K562 (cell line): ENCODE data around the gene MBOAT2. TPM values are rescaled to one million over a fixed set of nuclear protein-coding genes. Genes with fewer than 3 reads are reported as not detected.
A peak's percentile ranks its signal among the peaks of the same experiment; 100 is the strongest.

Experiments used
- ATAC-seq: fragments of 200-7000 bp; cut with Tn5 transposase; 3 replicates; pipeline ENCODE4 v1.9.1; 2020; ENCODE audit warnings: moderate library complexity
- BruUV-seq: library from RNA; stranded (reverse); fragments of 400-500 nt; replicated peaks from 2 replicates; lab custom pipeline; 2021; lab: Mats Ljungman, UMichigan
- CTCF ChIA-PET: fragments of 300-600 bp; formaldehyde crosslinking; extraction: SDS; loops from one replicate; lab custom pipeline; 2021; ENCODE audit warnings: low intra/inter-chr PET ratio; lab: Yijun Ruan, JAX
- POLR2A ChIA-PET: fragments of 300-600, 350-650 bp; sonication (Branson Sonifier 250); formaldehyde crosslinking; extraction: SDS; loops from one replicate; lab custom pipeline; 2021; ENCODE audit warnings: antibody characterized with exemption, inconsistent platforms; lab: Yijun Ruan, JAX
- DNase-seq, 4 experiments: peaks; one replicate each; pipeline versions ENCODE4 v3.0.0 to v3.0.0-alpha.2; 2011 to 2018; ENCODE audit warnings: low spot score in 3 of 4, mixed read lengths in 3 of 4; ENCODE audit errors: extremely low read depth in 1 of 4
- FAIRE-seq: peaks from 2 replicates; lab custom pipeline; 2011; peaks lifted over from hg19 to GRCh38; lab: Jason Lieb, UNC
- H2AFZ ChIP-seq: 2 replicates; pipeline ENCODE4 v1.6.0; 2011; ENCODE audit warnings: low read depth, low read length, control low read depth, inconsistent platforms
- H3K27ac ChIP-seq: fragments of 200-600 bp; 3 replicates; pipeline ENCODE4 v1.8.0; 2011; ENCODE audit warnings: low read depth, mild to moderate bottlenecking, control low read depth, inconsistent platforms, low read length, moderate library complexity, mixed read lengths; ENCODE audit errors: extremely low read depth
- H3K27me3 ChIP-seq, 2 experiments: fragments of 300-600 bp in 1 of 2; 2 replicates in 1 of 2; 3 replicates in 1 of 2; pipeline versions ENCODE4 v1.6.0 to v1.8.0; 2011; ENCODE audit warnings: inconsistent platforms in 2 of 2, low read length in 2 of 2, mild to moderate bottlenecking in 1 of 2, mixed read lengths in 1 of 2, moderate library complexity in 1 of 2; ENCODE audit not compliant: control insufficient read depth in 2 of 2, insufficient read depth in 2 of 2
- H3K36me3 ChIP-seq: fragments of 300-600 bp; 3 replicates; pipeline ENCODE4 v1.8.0; 2011; ENCODE audit warnings: mild to moderate bottlenecking, low read length, inconsistent platforms; ENCODE audit not compliant: control insufficient read depth, insufficient read depth
- H3K4me1 ChIP-seq, 2 experiments: fragments of 200-600 bp in 1 of 2; replicated peaks in 1 of 2; 2 replicates in 1 of 2; 3 replicates in 1 of 2; pipeline versions ENCODE4 v1.5.1 to v1.8.0; 2011; ENCODE audit warnings: inconsistent platforms in 2 of 2, low read length in 2 of 2, mild to moderate bottlenecking in 1 of 2, mixed read lengths in 1 of 2, moderate library complexity in 1 of 2; ENCODE audit not compliant: control insufficient read depth in 2 of 2, insufficient read depth in 2 of 2
- H3K4me2 ChIP-seq: 2 replicates; pipeline ENCODE4 v1.6.1; 2011; ENCODE audit warnings: low read length, control low read depth, inconsistent platforms, mixed read lengths; ENCODE audit not compliant: insufficient read depth
- H3K4me3 ChIP-seq: fragments of 200-600 bp; sonication (generic), shearing (Covaris generic); 2 replicates; pipeline ENCODE4 v1.5.1; 2016; ENCODE audit warnings: control low read depth, inconsistent platforms
- H3K79me2 ChIP-seq: fragments of 200-600 bp; 3 replicates; pipeline ENCODE4 v1.8.0; 2011; ENCODE audit warnings: low read length, inconsistent platforms; ENCODE audit not compliant: control insufficient read depth, insufficient read depth
- H3K9ac ChIP-seq, 2 experiments: 2 replicates each; pipeline versions ENCODE4 v1.6.0 to v1.6.1; 2011; ENCODE audit warnings: low read depth in 2 of 2, low read length in 2 of 2, control low read depth in 1 of 2, inconsistent platforms in 1 of 2, mild to moderate bottlenecking in 1 of 2, mixed read lengths in 1 of 2; ENCODE audit not compliant: insufficient read depth in 1 of 2
- H3K9me1 ChIP-seq: one replicate; pipeline ENCODE4 v1.6.0; 2011; ENCODE audit warnings: inconsistent platforms, mild to moderate bottlenecking, low read length, moderate library complexity; ENCODE audit not compliant: control insufficient read depth, insufficient read depth
- H3K9me3 ChIP-seq: replicated peaks from 2 replicates; pipeline ENCODE4 v1.5.1; 2011; ENCODE audit warnings: low read depth, low read length, inconsistent platforms; ENCODE audit not compliant: control insufficient read depth, insufficient read depth
- H4K20me1 ChIP-seq: replicated peaks from 2 replicates; pipeline ENCODE4 v1.6.1; 2011; ENCODE audit warnings: low read length, inconsistent platforms, mixed read lengths; ENCODE audit not compliant: control insufficient read depth, insufficient read depth
- BRD9 ChIP-seq: fragments of 450-650 bp; IDR thresholded peaks from 2 replicates; pipeline ENCODE4 v1.6.1; 2018; ENCODE audit warnings: low read depth; ENCODE audit not compliant: partially characterized antibody
- ESRRA ChIP-seq: fragments of 450-650 bp; IDR thresholded peaks from 2 replicates; pipeline ENCODE4 v1.6.1; 2014; ENCODE audit warnings: low read depth, mild to moderate bottlenecking, moderate library complexity, borderline replicate concordance
- MAFF ChIP-seq: IDR thresholded peaks from 2 replicates; pipeline ENCODE4 v1.6.1; 2012; ENCODE audit warnings: low read length, improper control_type of control experiment
- NFIX ChIP-seq: fragments of 250-450 bp; sonication (Bioruptor Pico); IDR thresholded peaks from 2 replicates; pipeline ENCODE4 v1.4.0; 2020; ENCODE audit warnings: low read depth, mild to moderate bottlenecking, moderate library complexity
- NONO ChIP-seq, 2 experiments: fragments of 200-400 bp in 1 of 2; fragments of 450-650 bp in 1 of 2; formaldehyde crosslinking in 1 of 2; IDR thresholded peaks; 2 replicates each; pipeline ENCODE4 v1.6.1; 2017; ENCODE audit warnings: low read depth in 2 of 2, mild to moderate bottlenecking in 2 of 2, moderate library complexity in 2 of 2, low read length in 1 of 2
- NUFIP1 ChIP-seq: fragments of 450-650 bp; IDR thresholded peaks from 2 replicates; pipeline ENCODE4 v1.6.1; 2018; ENCODE audit not compliant: partially characterized antibody
- RB1 ChIP-seq: fragments of 450-650 bp; IDR thresholded peaks from 2 replicates; pipeline ENCODE4 v1.6.1; 2017; ENCODE audit warnings: low read depth, mild to moderate bottlenecking
- RBBP5 ChIP-seq: fragments of 200-600 bp; sonication (generic); IDR thresholded peaks from 2 replicates; pipeline ENCODE4 v1.6.1; 2012; ENCODE audit warnings: borderline replicate concordance, mild to moderate bottlenecking, low read length, control low read depth, inconsistent platforms; ENCODE audit not compliant: insufficient read depth, poor library complexity, severe bottlenecking
- ZFPM2 ChIP-seq: fragments of 250-450 bp; sonication (Bioruptor Pico); IDR thresholded peaks from 2 replicates; pipeline ENCODE4 v1.5.1; 2022; ENCODE audit warnings: mild to moderate bottlenecking
- ZKSCAN1 ChIP-seq: fragments of 150-350 bp; IDR thresholded peaks from 2 replicates; pipeline ENCODE4 v1.6.1; 2016; ENCODE audit warnings: low read depth, low read length
- ZNF134 ChIP-seq: fragments of 250-450 bp; sonication (Bioruptor Pico); conservative IDR thresholded peaks from 2 replicates; pipeline ENCODE4 v1.4.0; 2020
- WGBS: fragments of 100-300 bp; shearing (Covaris generic); methylation state at CpG from one replicate; pipeline ENCODE4 v1.1.6; 2016; ENCODE audit warnings: low coverage, mixed read lengths; ENCODE audit not compliant: insufficient coverage; ENCODE audit errors: missing lambda C conversion rate; 5-methylcytosine and 5-hydroxymethylcytosine counted together
- in situ Hi-C: fragments of 300-500 bp; cut with MboI; formaldehyde crosslinking; loops from 4 replicates; pipeline ENCODE4 v1.15.0; 2018; ENCODE audit warnings: inconsistent platforms, mixed read lengths
- intact Hi-C: fragments of 100-400 bp; cut with micrococcal nuclease; formaldehyde crosslinking; loops from 2 replicates; pipeline ENCODE4 v1.14.2; 2022
- polyA plus RNA-seq, 8 experiments: library from polyadenylated mRNA; depleted of rRNA in 4 of 8; stranded (reverse) in 5 of 8; unstranded in 3 of 8; fragments of >200 nt; fragmentation: Nextera tagmentation in 2 of 8; fragmentation: Illumina TruSeq in 1 of 8; extraction: Ambion mirVana in 2 of 8; extraction: Trizol in 1 of 8; gene quantifications; 2 replicates each; pipeline versions ENCODE4 v1.2.1 to v1.2.3, GENCODE V29; 2011 to 2014; ENCODE audit warnings: inconsistent platforms in 1 of 8, missing spikeins in 1 of 8
- total RNA-seq, 7 experiments: library from RNA; depleted of rRNA in 6 of 7; stranded (reverse); fragments of >200 nt in 6 of 7; fragmentation: Illumina TruSeq in 2 of 7; extraction: Trizol in 2 of 7; gene quantifications; 2 replicates each; pipeline versions ENCODE4 v1.2.1 to v1.2.3, GENCODE V29; 2011 to 2021; ENCODE audit warnings: low replicate concordance in 1 of 7
- TF ChIP-seq, protein P1 (sequence below): fragments of 250-450 bp; sonication (Bioruptor Pico); IDR thresholded peaks from 2 replicates; pipeline ENCODE4 v1.9.0; 2021; ENCODE audit warnings: mild to moderate bottlenecking, inconsistent platforms
- TF ChIP-seq, protein P2 (sequence below), 2 experiments: IDR thresholded peaks in 1 of 2; conservative IDR thresholded peaks in 1 of 2; 2 replicates each; pipeline ENCODE4 v1.6.1; 2016; ENCODE audit warnings: low read depth in 2 of 2, mild to moderate bottlenecking in 1 of 2, missing compliant biosample characterization in 1 of 2, missing genetic modification characterization in 1 of 2, moderate library complexity in 1 of 2

MBOAT2 gene
- total and polyA plus RNA-seq, 9 of the 15 experiments (the other 6 are each of a cell fraction or from before 2014, with no cell fraction given) = 8.4 to 122 (median 27.6) TPM

DNA sequence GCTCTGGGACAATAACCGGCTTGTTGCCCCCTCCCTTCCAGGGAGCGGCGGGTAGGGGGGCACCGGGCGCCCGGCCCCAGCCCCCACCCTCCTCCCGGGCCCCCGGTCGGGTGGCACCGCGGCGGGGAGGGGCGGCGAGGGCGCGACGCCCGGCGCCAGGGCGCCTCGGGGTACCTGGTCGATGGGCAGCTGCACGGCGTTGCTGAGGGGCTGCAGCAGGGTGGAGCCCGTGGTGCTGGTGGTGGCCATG is 193 bp downstream of the MBOAT2 start:
- POLR2A ChIA-PET = interaction anchor here (0.6 to 3.0 kb wide), 4 partner anchors 12 to 27 kb away, joined by 3 to 9 read pairs (median 6); no protein-coding TSS in a partner anchor
- H3K36me3 ChIP-seq = no peaks in the 10 kb centered on the region; the same call in 2 of the 3 replicates
- H2AFZ ChIP-seq = peak overlapping the region; percentile 65; the same call in 1 of the 2 replicates
- peaks cover 65% of the 10 kb centered on the region for H3K79me2 ChIP-seq
- intact Hi-C loops = loop anchor here (5.0 kb wide), 1 partner anchor 99 kb away; no protein-coding TSS in a partner anchor
- no peak for TF ChIP-seq ZFPM2 (CRISPR knock-in tag)
- peak; percentile 80 for TF ChIP-seq RBBP5
- TF ChIP-seq BRD9 = no peak
- TF ChIP-seq MAFF = no peak
- peak; percentile 28; the same call in 1 of the 2 replicates for TF ChIP-seq RB1
- 0 out of 4 replicates have a peak, but pooled peaks of 1 of the 2 experiments have one; percentile 23 for TF ChIP-seq NONO (IDR thresholded peaks at IDR 0.05; ENCODE audit: low read depth in 2 of 2, low read length in 1 of 2)
- TF ChIP-seq ZKSCAN1 = no peak
- TF ChIP-seq NFIX = no peak
- TF ChIP-seq ZNF134 = no peak
- no peak for TF ChIP-seq NUFIP1
- TF ChIP-seq, protein P1, sequence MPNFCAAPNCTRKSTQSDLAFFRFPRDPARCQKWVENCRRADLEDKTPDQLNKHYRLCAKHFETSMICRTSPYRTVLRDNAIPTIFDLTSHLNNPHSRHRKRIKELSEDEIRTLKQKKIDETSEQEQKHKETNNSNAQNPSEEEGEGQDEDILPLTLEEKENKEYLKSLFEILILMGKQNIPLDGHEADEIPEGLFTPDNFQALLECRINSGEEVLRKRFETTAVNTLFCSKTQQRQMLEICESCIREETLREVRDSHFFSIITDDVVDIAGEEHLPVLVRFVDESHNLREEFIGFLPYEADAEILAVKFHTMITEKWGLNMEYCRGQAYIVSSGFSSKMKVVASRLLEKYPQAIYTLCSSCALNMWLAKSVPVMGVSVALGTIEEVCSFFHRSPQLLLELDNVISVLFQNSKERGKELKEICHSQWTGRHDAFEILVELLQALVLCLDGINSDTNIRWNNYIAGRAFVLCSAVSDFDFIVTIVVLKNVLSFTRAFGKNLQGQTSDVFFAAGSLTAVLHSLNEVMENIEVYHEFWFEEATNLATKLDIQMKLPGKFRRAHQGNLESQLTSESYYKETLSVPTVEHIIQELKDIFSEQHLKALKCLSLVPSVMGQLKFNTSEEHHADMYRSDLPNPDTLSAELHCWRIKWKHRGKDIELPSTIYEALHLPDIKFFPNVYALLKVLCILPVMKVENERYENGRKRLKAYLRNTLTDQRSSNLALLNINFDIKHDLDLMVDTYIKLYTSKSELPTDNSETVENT (CRISPR knock-in tag) = 0 out of 2 replicates have a peak, but pooled peaks have one; percentile 74
- TF ChIP-seq, protein P2, sequence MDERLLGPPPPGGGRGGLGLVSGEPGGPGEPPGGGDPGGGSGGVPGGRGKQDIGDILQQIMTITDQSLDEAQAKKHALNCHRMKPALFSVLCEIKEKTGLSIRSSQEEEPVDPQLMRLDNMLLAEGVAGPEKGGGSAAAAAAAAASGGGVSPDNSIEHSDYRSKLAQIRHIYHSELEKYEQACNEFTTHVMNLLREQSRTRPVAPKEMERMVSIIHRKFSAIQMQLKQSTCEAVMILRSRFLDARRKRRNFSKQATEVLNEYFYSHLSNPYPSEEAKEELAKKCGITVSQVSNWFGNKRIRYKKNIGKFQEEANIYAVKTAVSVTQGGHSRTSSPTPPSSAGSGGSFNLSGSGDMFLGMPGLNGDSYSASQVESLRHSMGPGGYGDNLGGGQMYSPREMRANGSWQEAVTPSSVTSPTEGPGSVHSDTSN (CRISPR knock-in tag; IDR thresholded peaks at IDR 0.05; ENCODE audit: low read depth) = no peak
- TF ChIP-seq, protein P2 (tag; conservative IDR thresholded peaks at IDR 0.05; ENCODE audit: low read depth) = no peak
- no peak for TF ChIP-seq ESRRA
- TF ChIP-seq, all 486 proteins: peak for 4
- peak overlapping the region; percentile 68 for H3K4me3 ChIP-seq
- in situ Hi-C loops = no loop called here
- peak overlapping the region; percentile 79; the same call in 1 of the 2 replicates for H3K4me2 ChIP-seq
- no peaks in the 10 kb centered on the region for H3K27me3 ChIP-seq
- peak overlapping the region; percentile 65 to 91; a peak in 3 of 4 replicates for H3K9ac ChIP-seq
- DNase-seq (no peak), FAIRE-seq (no peak), ATAC-seq (no peak)
- no peaks in the 10 kb centered on the region for H3K9me1 ChIP-seq
- BruUV-seq = no TSS peak
- H4K20me1 ChIP-seq = no peaks in the 10 kb centered on the region
- peaks cover 5% of the 10 kb centered on the region; the same call in 1 of the 2 replicates for H3K9me3 ChIP-seq
- H3K4me1 ChIP-seq = peaks cover 23 to 30% of the 10 kb centered on the region in 2 experiments; a peak in 4 of 5 replicates
- peak overlapping the region; percentile 54; the same call in 2 of the 3 replicates for H3K27ac ChIP-seq
- CTCF ChIA-PET = no interaction called here
- 0% methylated on average over 4 of the region's 25 CpGs for WGBS
